GM12874 (cell line): ENCODE data around the gene DCP1B.
A peak's percentile ranks its signal among the peaks of the same experiment; 100 is the strongest.

ENCODE experiments used
- TF ChIP-seq, protein P1 (sequence below): IDR thresholded peaks from 2 replicates; pipeline ENCODE4 v1.5.1; 2011; ENCODE audit warnings: low read depth, mild to moderate bottlenecking, control low read depth, low read length, moderate library complexity; ENCODE audit not compliant: insufficient read depth

The DCP1B gene

DNA sequence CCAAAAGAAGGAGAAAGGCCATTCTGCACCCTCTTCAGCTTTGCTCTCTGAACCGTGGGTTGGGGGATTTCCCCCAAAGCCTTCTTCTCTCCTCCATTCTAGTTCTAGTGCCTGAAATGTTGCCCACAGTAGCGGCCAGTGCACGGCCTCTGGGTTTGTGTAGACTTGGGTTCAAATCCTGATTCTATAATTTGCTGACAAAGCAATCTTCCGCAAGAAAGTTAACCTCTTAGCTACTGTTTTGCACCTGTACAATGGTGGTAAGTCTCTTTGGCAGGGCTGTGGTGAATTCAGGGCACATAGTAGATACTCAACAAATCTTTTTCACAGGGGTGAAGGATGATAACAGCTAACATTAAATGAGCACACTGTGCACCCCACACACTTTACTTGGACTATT lies 42.7 kb upstream of the DCP1B start:
- TF ChIP-seq, protein P1, sequence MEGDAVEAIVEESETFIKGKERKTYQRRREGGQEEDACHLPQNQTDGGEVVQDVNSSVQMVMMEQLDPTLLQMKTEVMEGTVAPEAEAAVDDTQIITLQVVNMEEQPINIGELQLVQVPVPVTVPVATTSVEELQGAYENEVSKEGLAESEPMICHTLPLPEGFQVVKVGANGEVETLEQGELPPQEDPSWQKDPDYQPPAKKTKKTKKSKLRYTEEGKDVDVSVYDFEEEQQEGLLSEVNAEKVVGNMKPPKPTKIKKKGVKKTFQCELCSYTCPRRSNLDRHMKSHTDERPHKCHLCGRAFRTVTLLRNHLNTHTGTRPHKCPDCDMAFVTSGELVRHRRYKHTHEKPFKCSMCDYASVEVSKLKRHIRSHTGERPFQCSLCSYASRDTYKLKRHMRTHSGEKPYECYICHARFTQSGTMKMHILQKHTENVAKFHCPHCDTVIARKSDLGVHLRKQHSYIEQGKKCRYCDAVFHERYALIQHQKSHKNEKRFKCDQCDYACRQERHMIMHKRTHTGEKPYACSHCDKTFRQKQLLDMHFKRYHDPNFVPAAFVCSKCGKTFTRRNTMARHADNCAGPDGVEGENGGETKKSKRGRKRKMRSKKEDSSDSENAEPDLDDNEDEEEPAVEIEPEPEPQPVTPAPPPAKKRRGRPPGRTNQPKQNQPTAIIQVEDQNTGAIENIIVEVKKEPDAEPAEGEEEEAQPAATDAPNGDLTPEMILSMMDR, result no peak

DNA sequence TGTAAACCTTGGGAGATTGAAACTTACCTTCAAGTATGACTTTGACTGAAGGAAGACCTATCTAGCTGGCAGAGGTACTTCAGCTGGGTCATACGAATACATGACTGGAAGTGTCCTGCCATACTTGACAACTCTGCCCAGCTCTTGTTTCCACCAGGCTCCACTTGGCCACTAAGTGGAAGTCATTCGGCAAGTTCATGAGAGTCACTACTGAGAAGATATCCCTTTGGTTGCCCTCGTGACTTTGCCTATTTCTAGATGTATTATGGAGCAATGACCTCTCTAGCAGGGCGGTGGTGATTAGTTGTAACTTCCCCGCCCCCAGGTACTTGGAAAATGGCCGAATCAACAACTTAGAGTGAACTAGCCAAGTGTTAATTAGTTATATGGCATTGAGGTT lies 39.9 kb upstream of the DCP1B start:
- TF ChIP-seq, protein P1, result no peak

- TF ChIP-seq, protein P1, result no peak
Measured at GRCh38 chr12:2043054-2043453, 38.8 kb upstream of the DCP1B start.

GRCh38 chr12:2039034-2039433 lies 34.8 kb upstream of the DCP1B start:
- TF ChIP-seq, protein P1, result no peak

DNA sequence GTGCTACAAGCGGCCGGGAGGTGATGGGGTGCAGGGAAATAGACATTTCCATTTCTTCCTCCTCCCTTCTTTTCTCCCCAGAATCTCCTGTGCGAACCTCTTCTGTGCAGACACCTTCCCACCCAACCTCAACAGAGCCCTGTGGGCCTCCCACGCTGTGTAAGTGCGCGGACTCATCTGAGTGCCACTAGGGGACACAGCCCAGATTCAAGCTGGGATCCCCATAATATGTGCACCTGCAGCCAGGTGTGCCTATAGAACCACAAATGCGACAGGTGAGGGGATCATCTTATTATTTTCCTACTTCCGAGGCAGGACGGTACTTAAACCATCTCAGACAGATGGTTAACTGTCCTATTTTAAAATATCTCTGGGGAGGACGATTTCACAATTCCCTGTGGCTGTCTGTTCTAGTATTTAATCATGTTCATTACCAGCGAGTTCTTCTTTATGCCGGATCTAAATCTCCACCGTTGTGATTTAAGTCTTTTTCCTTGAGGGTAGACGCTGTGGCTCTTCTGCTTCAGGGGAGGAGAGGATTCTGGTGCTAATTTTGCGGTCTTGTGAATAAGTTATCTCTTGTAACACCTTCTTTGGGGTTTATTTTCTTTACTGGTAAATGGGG lies 31.3 kb upstream of the DCP1B start:
- TF ChIP-seq, protein P1, result no peak

DNA sequence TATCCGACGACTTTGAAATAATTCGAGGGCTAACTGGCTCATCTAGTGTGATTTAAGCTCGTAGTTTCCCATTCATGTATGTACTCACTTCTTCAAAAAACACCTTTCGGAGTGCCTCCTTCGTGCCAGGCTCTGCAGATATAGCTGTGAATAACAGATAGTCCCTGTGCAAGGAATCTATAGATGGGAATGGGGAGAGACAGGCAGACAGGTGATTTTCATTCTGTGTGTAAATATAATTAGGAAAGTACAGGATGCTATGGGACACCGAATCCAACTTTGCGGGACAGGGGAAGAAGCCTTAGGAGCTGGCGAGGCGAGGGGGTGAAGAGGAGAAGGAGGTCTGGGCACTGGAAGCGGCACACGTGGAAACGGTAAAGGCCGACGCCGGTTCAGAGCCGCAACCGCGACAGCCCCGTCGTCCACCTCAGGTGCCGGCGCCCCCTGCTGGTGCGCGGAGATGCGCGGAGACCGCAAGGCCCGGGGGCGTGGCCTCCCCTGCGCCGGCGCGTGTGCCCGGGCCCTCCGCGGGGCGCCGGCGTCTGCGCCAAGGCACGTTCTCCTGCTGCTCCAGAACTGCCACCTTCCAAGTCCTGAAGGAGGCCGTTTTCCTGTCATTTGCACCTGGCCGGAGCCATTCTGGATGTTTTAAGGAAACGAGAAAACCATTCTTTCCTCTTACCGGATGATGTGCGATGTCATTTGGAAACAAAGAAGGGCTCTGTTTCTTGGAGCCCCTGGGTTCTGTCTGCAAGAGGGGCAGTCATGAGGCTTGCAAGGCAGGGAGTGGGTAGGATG lies 30.6 kb upstream of the DCP1B start:
- TF ChIP-seq, protein P1, result peak; percentile 97

- TF ChIP-seq, protein P1, result no peak
Measured at GRCh38 chr12:2032506-2032905, 28.2 kb upstream of the DCP1B start.
